HCT116 (cell line): ENCODE measurements around the gene ZNF648. TPM values are rescaled to one million over a fixed set of nuclear protein-coding genes. Genes with fewer than 3 reads are reported as not detected.

ENCODE experiments used
- ATAC-seq: fragments of 200-7000 bp; cut with Tn5 transposase; 2 replicates; pipeline ENCODE4 v1.9.1; 2020; ENCODE audit warnings: mild to moderate bottlenecking, moderate library complexity
- BruUV-seq: library from RNA; stranded (reverse); fragments of 400-500 nt; replicated peaks from 2 replicates; lab custom pipeline; 2021; lab: Mats Ljungman, UMichigan
- CTCF ChIA-PET: fragments of 300-600 bp; sonication (Branson Sonifier 250); formaldehyde crosslinking; loops from one replicate; lab custom pipeline; 2021; ENCODE audit warnings: antibody characterized with exemption; lab: Charles Lee
- POLR2A ChIA-PET: fragments of 300-600, 350-600 bp; sonication (Branson Sonifier 250); formaldehyde crosslinking; loops from one replicate; lab custom pipeline; 2021; ENCODE audit warnings: antibody characterized with exemption; lab: Charles Lee
- RAD21 ChIA-PET, 2 experiments: fragments of 300-600 bp; sonication (Branson Sonifier 250); formaldehyde crosslinking; loops; one replicate each; lab custom pipeline; 2023; ENCODE audit warnings: low total read pairs in 2 of 2; ENCODE audit not compliant: uncharacterized antibody in 2 of 2, unreplicated experiment in 2 of 2, low non-redundant PET in 1 of 2; lab: Charles Lee
- DNase-seq: peaks from one replicate; pipeline ENCODE4 v3.0.0-alpha.2; 2010; ENCODE audit warnings: low read depth, low spot score
- H2AFZ ChIP-seq: fragments of 200-600 bp; shearing (Covaris generic), sonication (generic); 2 replicates; pipeline ENCODE4 v1.6.1; 2017; ENCODE audit warnings: low read depth, mixed run types, mixed read lengths, antibody characterized with exemption, low read length; ENCODE audit not compliant: poor library complexity, severe bottlenecking
- H3K27ac ChIP-seq: 2 replicates; pipeline ENCODE4 v1.5.1; 2012; ENCODE audit warnings: low read depth, low read length
- H3K27me3 ChIP-seq: fragments of 200-600 bp; sonication (generic); 2 replicates; pipeline ENCODE4 v1.6.1; 2016; ENCODE audit warnings: mixed run types, low read length, mixed read lengths; ENCODE audit not compliant: insufficient read depth
- H3K36me3 ChIP-seq, 2 experiments: fragments of 200-500 bp in 1 of 2; fragments of 200-600 bp in 1 of 2; sonication (Bioruptor generic) in 1 of 2; sonication (generic) in 1 of 2; 2 replicates each; pipeline versions ENCODE4 v1.5.1 to v1.6.1; 2014 to 2016; ENCODE audit warnings: low read length in 2 of 2, inconsistent platforms in 1 of 2, mixed read lengths in 1 of 2, mixed run types in 1 of 2; ENCODE audit not compliant: insufficient read depth in 2 of 2, control insufficient read depth in 1 of 2
- H3K4me1 ChIP-seq, 2 experiments: fragments of 200-600 bp in 1 of 2; sonication (generic) in 1 of 2; 2 replicates each; pipeline versions ENCODE4 v1.5.1 to v1.6.1; 2012 to 2017; ENCODE audit warnings: low read length in 2 of 2, inconsistent platforms in 1 of 2, mild to moderate bottlenecking in 1 of 2, mixed read lengths in 1 of 2, mixed run types in 1 of 2, moderate library complexity in 1 of 2; ENCODE audit not compliant: insufficient read depth in 2 of 2, control insufficient read depth in 1 of 2
- H3K4me2 ChIP-seq: fragments of 200-600 bp; sonication (generic); 2 replicates; pipeline ENCODE4 v1.6.1; 2017; ENCODE audit warnings: mixed run types, low read length, mixed read lengths
- H3K4me3 ChIP-seq, 2 experiments: fragments of 200-600 bp in 1 of 2; sonication (generic) in 1 of 2; replicated peaks in 1 of 2; 2 replicates each; pipeline ENCODE4 v1.5.1; 2011 to 2016; ENCODE audit warnings: low read length in 2 of 2, control low read depth in 1 of 2, low read depth in 1 of 2, mild to moderate bottlenecking in 1 of 2, mixed read lengths in 1 of 2, mixed run types in 1 of 2
- H3K79me2 ChIP-seq: fragments of 200-600 bp; sonication (generic); 2 replicates; pipeline ENCODE4 v1.6.1; 2017; ENCODE audit warnings: mild to moderate bottlenecking, mixed run types, low read length, moderate library complexity, mixed read lengths; ENCODE audit not compliant: insufficient read depth
- H3K9ac ChIP-seq: fragments of 200-600 bp; sonication (generic); 2 replicates; pipeline ENCODE4 v1.6.1; 2016; ENCODE audit warnings: low read length, mixed read lengths
- H3K9me2 ChIP-seq: fragments of 200-600 bp; sonication (generic), shearing (Covaris generic); 2 replicates; pipeline ENCODE4 v1.6.1; 2017; ENCODE audit warnings: mixed run types, mild to moderate bottlenecking, moderate library complexity; ENCODE audit not compliant: insufficient read depth
- H3K9me3 ChIP-seq, 2 experiments: fragments of 200-500 bp in 1 of 2; fragments of 200-600 bp in 1 of 2; sonication (Bioruptor generic) in 1 of 2; sonication (generic) in 1 of 2; 2 replicates each; pipeline ENCODE4 v1.6.1; 2014 to 2017; ENCODE audit warnings: low read length in 2 of 2, mixed read lengths in 2 of 2, inconsistent platforms in 1 of 2, low read depth in 1 of 2, mild to moderate bottlenecking in 1 of 2, mixed run types in 1 of 2, moderate library complexity in 1 of 2; ENCODE audit not compliant: control insufficient read depth in 1 of 2, insufficient read depth in 1 of 2
- H4K20me1 ChIP-seq: fragments of 200-600 bp; sonication (generic), shearing (Covaris generic); 2 replicates; pipeline ENCODE4 v1.6.1; 2017; ENCODE audit warnings: mixed run types, mild to moderate bottlenecking, moderate library complexity; ENCODE audit not compliant: insufficient read depth
- CTCF ChIP-seq, 3 experiments: fragments of 200-600 bp in 1 of 3; sonication (generic) in 1 of 3; IDR thresholded peaks in 2 of 3; conservative IDR thresholded peaks in 1 of 3; 2 replicates each; pipeline ENCODE4 v1.5.1; 2012 to 2017; ENCODE audit warnings: low read depth in 2 of 3, low read length in 2 of 3, antibody characterized with exemption in 1 of 3, borderline replicate concordance in 1 of 3, control low read depth in 1 of 3, mild to moderate bottlenecking in 1 of 3, mixed read lengths in 1 of 3, mixed run types in 1 of 3, moderate library complexity in 1 of 3; ENCODE audit not compliant: insufficient read depth in 1 of 3
- EZH2phosphoT487 ChIP-seq: fragments of 200-600 bp; IDR thresholded peaks from 2 replicates; pipeline ENCODE4 v1.6.1; 2018; ENCODE audit warnings: antibody characterized with exemption, borderline replicate concordance
- POLR2A ChIP-seq: IDR thresholded peaks from 2 replicates; pipeline ENCODE4 v1.7.0; 2011; ENCODE audit warnings: borderline replicate concordance; ENCODE audit not compliant: insufficient read depth, insufficient read length; ENCODE audit errors: extremely low read depth
- RAD21 ChIP-seq: IDR thresholded peaks from 2 replicates; pipeline ENCODE4 v1.6.1; 2012; ENCODE audit warnings: low read depth, mild to moderate bottlenecking
- YY1 ChIP-seq: IDR thresholded peaks from 2 replicates; pipeline ENCODE4 v1.6.1; 2011; ENCODE audit warnings: low read length, low read depth, moderate library complexity, mild to moderate bottlenecking; ENCODE audit not compliant: insufficient replicate concordance; ENCODE audit errors: extremely low read depth
- intact Hi-C: fragments of 100-400 bp; cut with micrococcal nuclease; formaldehyde crosslinking; loops from 2 replicates; pipeline ENCODE4 v1.10.0; 2022
- total RNA-seq: library from RNA; stranded (reverse); gene quantifications from one replicate; pipeline ENCODE4 v1.2.1, GENCODE V29; 2021; ENCODE audit not compliant: unreplicated experiment

ZNF648 gene
- total RNA-seq, 1 experiment from 2014 or later = 0.57 TPM

GRCh38 chr1:182080955-182081582 lies 19.6 kb upstream of the ZNF648 start:
- POLR2A ChIA-PET = interaction anchor here (1.1 to 2.6 kb wide), 2 partner anchors 26 to 311 kb away, joined by 4 to 11 read pairs; partner anchors contain the start of gene GLUL
- no peaks in the 10 kb centered on the region for H3K36me3 ChIP-seq
- no peaks in the 10 kb centered on the region for H3K27me3 ChIP-seq
- no peak overlapping the region for H3K9ac ChIP-seq
- ATAC-seq (peak; percentile 49), DNase-seq (peak; percentile 29)
- H3K4me3 ChIP-seq = no peak overlapping the region
- no peaks in the 10 kb centered on the region for H3K9me3 ChIP-seq
- no peaks in the 10 kb centered on the region for H4K20me1 ChIP-seq
- H3K4me2 ChIP-seq = no peak overlapping the region
- CTCF ChIA-PET = interaction anchor here (0.6 to 2.3 kb wide), 38 partner anchors 8 to 891 kb away, joined by 3 to 32 read pairs (median 4); partner anchors contain the start of genes GLUL and ZNF648
- no peaks in the 10 kb centered on the region for H3K9me2 ChIP-seq
- H2AFZ ChIP-seq = no peak overlapping the region
- RAD21 ChIA-PET = interaction anchor here (0.7 to 1.1 kb wide), 6 partner anchors 12 to 603 kb away, joined by 3 to 8 read pairs (median 3); no protein-coding TSS in a partner anchor
- H3K4me1 ChIP-seq = peaks cover 0 to 6% of the 10 kb centered on the region in 2 experiments; a peak in 1 of 4 replicates
- no peak overlapping the region for H3K27ac ChIP-seq
- intact Hi-C loops = loop anchor here (1.0 kb wide), 1 partner anchor 602 kb away; no protein-coding TSS in a partner anchor
- H3K79me2 ChIP-seq = no peaks in the 10 kb centered on the region
- no TSS peak for BruUV-seq
- TF ChIP-seq CTCF (IDR thresholded peaks at IDR 0.05 in 2 of 3, conservative IDR thresholded peaks at IDR 0.05 in 1 of 3; ENCODE audit: borderline replicate concordance in 1 of 3, insufficient read depth in 1 of 3, low read depth in 2 of 3, low read length in 2 of 3) (peak; percentile 36 to 77 (median 71); a peak in 5 of 6 replicates), RAD21 (peak; percentile 63), YY1 (no peak)

- Histone ChIP-seq H2AFZ (no peak overlapping the region), H3K9me3 (no peaks in the 10 kb centered on the region), H3K4me3 (no peak overlapping the region), H3K27me3 (no peaks in the 10 kb centered on the region), H3K9ac (no peak overlapping the region), H3K36me3 (no peaks in the 10 kb centered on the region), H3K4me2 (no peak overlapping the region), H4K20me1 (no peaks in the 10 kb centered on the region), H3K4me1 (peaks cover 0 to 6% of the 10 kb centered on the region in 2 experiments; a peak in 1 of 4 replicates), H3K79me2 (no peaks in the 10 kb centered on the region), H3K9me2 (no peaks in the 10 kb centered on the region), H3K27ac (no peak overlapping the region)
- intact Hi-C loops = no loop called here
- RAD21 ChIA-PET = no interaction called here
- POLR2A ChIA-PET = no interaction called here
- TF ChIP-seq POLR2A = no peak
- no peak for TF ChIP-seq RAD21
- no peak for TF ChIP-seq EZH2phosphoT487
- no peak for DNase-seq
- CTCF ChIA-PET = interaction anchor here (1.3 to 2.2 kb wide), 7 partner anchors 9 to 602 kb away, joined by 4 to 32 read pairs (median 10); no protein-coding TSS in a partner anchor
- ATAC-seq = no peak
- no TSS peak for BruUV-seq
These were observed 18.5 kb upstream of the ZNF648 start for GRCh38 chr1:182080040-182080439.
